Mesenteric fat pad (tissue), 1 donor: ENCODE data around the gene MAP4. TPM values are rescaled to one million over a fixed set of nuclear protein-coding genes. Genes with fewer than 3 reads are reported as not detected.
"Not testable (repeated sequence)": the region's sequence is repeated elsewhere in the genome, so short reads cannot be mapped to it uniquely, and the experiment has no call there.

Source experiments
- DNase-seq: peaks from one replicate; pipeline ENCODE4 v3.0.0-alpha.2; 2020; ENCODE audit warnings: low spot score
- total RNA-seq: library from RNA; stranded (reverse); fragmentation: NEBNext Ultra II Directional; extraction: Animal tissue kit (Norgen Biotek cat#: 25700); gene quantifications from one replicate; pipeline ENCODE4 v1.2.1, GENCODE V29; 2021
- donor health status: DM: yes; HTN: yes; CAD: no.

MAP4 gene
- total RNA-seq, 1 donor from 2014 or later = 303 TPM

DNA sequence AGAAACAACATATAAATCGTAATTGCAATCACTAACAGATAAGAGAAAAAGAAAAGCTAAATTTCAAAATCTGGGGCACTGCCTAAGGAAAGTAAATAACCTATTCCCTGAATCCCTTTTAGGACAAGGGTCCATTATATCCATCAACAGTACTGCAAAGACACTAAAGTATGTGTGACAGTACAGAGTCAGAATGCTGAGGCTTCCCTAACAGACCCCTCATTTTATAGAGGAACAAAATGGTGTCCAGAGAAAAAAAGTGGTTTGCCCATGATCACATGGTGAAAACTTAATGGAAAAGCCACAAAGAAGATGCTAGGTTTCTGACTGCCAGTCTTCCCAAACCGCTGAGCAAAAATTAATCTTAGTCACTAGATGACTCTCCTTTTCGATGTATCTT, 119.5 kb downstream of the MAP4 start:
- DNase-seq = no peak

DNA sequence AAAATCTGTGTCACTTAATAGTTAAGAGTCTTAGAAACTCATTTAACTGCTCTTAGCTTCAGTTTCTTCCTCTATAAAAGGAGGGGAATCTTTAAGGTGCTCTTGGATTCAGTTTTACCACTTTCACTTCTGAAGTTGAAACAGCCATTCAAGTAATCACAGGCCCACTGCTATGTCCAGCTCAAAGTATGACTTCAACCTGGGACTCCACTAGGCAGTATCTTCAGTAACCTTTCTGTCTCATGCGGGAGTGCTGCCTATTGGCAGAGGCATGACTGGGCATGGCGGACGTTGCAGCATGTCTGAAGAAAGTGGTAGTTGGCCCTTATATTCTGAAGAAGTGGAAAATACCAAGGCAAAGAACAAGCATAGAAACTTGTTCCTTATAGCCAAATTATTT, 121.0 kb downstream of the MAP4 start:
- no peak for DNase-seq

DNA sequence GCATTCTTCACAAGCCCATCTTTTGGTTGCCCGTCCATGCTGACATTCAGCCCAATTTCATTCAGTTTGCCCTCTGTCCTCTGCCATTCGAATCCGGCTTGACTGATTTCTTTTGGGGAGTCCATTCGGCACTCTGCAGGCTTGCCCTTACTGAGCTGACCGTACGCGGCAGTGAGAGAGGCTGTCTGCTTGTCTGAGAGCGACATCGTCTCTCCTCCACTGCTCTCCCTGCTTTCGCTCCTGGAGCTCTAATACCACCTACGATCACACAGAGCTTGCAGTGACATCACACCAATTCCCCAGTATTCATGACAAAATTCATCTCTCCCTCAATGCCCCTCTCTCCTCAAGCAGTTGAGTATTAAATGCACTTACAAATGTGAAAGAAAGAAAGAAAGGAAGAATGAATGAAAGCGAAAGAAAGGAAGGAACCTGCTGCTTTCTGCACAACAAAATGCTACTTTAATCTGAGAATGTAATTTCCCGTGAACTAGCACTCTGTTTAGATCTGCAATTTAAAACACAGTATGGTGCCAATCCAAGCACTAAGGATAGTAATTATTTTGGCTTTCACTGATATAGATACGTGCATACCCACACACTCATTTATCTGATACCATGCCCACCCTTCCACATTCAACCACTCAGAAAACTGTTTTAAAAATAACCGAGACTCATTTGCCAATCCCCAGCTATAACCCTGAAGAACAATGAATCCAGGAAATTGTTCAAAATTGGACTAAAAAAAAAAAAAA, 123.8 kb downstream of the MAP4 start:
- no peak for DNase-seq

DNA sequence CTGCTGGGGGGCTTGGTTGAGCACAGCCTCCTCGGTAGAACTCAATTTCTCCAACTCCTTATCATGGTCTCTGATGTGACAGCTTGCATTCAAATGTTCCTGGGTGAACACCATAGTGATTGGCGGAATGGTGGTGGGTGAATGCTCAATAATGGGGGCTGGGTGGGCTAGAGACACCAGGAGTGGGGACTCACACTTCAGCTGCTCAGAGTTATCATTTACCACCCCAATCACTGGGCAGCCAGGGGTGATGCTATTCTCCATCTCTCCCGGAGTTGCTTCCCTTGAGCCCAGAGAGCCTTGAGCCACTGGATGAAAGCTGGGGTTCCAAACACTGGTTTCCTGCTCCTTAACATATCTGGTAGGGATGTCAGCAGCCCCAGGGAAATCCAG, 124.6 kb downstream of the MAP4 start:
- DNase-seq = no peak

DNA sequence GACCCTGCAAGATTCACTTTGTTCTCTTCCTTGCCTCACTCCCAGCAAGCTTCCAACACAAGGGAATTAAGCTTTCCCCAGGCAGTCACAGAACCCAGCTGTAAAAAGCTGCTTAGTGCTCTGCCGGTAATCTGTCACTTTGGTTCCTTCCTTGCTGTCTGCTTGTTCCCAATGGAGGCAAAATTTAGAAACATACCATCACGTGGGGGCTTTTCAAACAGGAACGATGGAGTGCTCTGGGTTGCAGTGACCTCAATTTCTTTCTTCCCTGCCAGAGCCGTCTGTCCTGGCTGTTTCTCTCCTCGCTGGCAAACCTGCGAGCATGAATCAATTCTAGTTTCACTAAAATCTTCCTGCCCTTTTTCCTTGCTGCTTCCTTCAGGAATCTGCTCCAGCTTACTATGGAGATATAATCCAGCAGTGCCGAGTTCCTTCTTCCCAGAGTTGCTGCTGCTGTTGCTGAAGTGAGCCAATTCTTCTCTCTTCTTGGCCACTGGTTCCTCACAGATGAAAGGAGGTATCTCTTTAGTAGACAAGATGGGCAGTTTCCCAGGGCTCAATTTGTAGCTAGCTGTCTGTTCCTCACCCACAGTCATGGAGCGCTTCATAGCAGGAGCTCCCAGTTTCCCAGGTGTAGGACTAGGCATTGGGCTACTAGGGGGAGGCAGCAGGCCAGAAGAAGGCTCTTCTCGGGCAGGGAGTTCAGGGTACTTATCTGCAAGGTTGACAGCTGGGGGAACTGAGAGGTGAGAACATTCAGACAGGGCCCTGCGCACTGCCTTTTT, 125.2 kb downstream of the MAP4 start:
- DNase-seq = no peak

DNA sequence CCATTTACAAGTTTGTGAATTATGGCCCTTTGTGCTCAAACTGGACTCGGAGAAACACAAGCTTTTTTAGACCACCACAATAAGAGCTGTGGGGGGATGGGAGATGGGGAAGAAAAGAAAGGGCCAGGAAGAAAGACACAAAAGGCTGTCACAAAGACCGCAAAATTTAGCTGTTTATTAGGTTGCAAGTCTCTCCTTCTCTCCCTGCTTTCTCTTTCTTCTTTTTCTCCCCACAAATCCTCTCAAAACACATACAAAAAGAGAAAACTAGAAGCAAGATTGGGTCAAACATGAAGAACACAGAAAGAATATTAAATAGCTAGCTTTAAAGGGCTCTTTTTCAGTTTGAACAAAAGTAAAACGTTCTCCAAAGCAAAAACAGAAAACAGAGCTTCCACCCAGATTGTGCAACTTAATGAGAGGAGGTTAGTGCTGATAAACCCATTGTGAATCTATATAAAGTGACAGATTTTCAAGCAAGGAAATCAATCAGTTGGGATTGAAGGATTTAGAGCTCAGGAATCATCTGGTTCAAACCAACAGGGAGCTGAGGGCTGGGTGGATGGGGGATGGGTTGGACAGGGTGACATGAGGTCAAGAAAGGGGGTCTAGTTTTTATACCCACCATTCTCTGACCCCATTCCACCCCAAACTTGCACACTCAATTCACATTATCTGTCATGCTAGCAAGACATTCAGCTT, 125.9 kb downstream of the MAP4 start:
- DNase-seq = no peak

DNA sequence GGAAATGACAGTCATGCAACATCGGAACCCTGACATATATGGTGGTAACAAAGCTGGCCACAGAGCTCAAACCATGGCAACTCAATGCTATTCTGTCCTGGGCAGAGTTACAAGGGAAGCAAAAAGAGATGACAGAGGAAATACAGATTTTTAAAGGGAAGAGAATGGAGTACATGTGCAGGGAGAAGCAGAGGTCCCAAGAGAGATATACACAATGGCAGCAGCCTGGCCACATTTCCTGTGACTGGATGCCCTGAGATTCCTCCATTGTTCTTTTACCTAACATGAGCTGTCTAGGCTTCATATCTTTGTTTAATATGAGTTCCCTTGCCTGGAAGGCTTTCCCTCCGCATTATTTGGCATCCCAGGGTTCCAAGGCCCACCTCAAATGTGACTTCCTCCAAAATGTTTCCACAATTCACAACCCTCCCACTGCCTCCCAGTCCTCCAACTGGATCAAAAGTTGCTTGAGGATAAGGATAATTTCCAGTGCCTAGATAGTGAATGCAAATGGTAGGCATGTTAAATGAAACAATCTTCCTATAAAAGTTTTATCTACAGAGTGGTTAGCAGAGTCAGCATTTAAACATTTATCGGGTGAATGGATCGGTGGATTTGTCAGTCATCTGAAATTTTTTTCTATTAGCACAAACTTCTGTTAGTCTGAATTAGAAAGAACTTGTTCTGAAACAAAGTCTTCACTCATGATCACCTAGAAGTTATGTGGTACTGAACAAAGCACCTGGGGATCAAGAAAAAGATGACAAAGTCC, 127.0 kb downstream of the MAP4 start:
- DNase-seq = no peak

DNA sequence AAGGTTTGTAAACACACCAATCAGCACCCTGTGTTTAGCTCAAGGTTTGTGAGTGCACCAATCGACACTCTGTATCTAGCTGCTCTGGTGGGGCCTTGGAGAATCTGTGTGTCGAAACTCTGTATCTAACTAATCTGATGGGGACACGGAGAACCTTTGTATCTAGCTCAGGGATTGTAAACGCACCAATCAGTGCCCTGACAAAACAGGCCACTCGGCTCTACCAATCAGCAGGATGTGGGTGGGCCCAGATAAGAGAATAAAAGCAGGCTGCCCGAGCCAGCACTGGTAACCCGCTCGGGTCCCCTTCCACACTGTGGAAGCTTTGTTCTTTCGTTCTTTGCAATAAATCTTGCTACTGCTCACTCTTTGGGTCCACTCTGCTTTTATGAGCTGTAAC, 128.2 kb downstream of the MAP4 start:
- DNase-seq = not testable (repeated sequence)

DNA sequence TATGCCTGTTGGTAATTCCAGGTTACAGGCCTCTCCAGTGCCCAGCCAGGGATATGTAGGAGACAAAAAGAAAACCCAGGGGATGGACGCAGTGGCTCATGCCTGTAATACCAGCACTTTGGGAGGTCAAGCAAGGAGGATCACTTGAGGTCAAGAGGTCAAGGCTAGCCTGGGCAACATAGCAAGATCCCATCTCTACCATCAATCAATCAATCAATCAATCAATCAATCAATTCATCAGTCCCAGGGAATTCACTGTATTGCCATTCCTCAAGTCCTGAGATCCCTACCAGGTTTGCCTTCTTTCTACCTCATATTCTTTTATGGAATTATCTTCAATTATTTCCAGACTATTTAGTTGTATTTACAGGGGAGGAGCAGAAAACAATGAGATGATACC, 131.0 kb downstream of the MAP4 start:
- no peak for DNase-seq

DNA sequence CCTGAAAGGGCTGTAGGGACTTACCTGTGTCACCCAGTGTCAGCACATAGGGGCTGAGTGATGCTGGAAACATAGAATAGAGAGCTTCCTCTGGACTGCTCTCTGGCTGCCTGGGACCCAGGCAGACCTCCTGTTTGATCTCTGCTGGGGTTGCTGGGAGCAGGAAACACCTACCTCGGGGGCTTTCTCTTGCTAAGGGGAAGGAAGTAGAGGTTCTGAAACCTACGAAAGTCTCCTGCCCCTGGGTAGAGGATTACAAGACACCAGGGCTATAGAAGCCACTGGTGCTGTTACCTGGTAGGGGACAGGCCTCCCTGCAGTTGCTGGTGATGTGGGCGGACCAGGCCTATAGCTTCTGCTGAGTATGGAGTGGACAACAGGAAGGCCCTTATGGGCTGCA, 131.6 kb downstream of the MAP4 start:
- DNase-seq = no peak

DNA sequence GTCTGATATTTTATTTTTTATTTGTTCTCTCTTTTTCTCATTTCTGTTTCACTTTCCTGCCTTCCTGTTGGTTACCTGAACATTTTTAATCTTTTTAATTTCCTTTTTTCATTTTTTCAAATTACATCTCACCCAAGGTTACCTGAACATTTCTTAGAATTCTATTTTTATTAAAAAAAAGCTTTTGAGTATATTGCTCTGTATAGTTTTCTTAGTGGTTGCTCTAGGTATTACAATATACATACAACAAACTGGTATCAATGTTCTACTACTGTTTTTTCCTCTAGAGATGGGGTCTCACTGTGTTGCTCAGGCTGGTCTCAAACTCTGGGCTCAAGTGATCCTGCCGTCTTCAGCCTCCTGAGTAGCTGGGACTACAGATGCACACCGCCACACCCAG, 133.9 kb downstream of the MAP4 start:
- no peak for DNase-seq

DNA sequence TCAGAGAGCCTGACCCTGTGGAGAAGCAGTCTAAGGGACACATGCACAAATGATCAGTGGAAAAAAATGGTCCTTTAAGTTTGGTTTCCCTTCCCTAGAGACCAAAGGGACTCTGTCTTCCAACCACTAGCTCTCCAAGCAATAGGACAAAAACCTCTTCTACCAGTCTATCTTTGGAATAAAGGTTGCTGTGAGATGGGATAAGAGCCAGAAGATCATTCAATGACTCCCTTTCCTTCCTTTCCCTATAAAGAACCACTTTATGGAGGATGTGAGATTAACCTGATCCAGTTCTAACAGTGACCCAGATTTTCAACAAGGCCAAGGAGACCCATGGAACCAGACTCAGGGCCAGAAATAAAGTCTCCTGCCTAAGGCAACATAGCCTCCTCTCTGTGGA, 138.5 kb downstream of the MAP4 start:
- no peak for DNase-seq

DNA sequence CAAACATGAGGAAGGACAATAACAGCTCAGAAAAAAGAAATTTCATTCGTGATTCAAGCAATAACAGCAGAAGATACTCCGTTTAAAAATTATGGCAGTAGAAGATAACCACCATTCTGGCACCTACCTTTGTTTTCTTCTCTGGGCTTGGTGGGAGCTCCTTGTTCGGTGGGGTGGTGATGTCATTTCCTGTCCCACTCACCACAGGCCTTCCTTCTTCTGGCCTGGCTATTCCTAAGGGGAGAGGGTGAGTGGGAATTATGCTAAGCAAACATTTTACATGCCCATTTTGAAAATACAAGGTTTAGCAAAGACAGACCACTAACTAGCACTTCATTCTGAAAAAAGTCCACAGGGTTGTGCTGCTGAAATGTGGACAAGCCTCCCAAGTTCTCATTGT, 138.9 kb downstream of the MAP4 start:
- DNase-seq = no peak

DNA sequence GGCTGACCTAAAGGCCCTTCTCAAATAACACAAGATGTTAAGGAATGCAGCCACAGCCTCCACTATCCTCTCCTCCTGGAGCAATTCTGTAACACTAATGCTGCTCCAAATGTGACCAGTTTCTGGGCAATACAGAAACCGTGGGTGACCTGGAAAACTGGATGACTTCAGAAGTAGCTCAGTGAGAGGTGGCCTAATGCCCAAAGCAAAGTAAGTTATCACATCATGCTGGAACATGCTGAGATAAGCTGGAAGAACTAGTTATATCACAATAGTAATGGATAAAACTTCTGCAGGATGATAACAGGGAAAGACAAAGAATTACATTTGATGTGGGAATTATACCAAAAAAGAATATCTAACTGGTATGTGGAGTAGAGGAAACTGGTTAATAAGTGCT, 141.3 kb downstream of the MAP4 start:
- DNase-seq = no peak

DNA sequence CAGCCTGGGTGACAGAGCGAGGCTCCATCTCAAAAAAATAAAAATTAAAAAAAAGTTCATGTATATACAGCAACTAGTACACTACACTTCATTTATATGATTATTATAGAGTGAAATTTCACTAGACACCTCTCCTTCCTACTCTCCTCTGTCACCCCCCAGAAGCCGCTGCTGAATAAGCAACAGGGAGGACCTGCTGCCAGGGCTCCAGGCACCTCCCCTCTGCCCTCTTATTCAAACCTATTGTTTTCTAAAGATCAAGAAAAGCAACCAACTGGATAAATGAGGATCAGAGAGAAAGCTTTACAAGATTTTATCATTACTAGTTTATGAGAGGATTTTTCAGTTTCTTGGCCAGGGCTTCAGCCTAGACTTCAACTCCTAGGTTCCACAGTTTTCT, 141.8 kb downstream of the MAP4 start:
- DNase-seq = no peak

DNA sequence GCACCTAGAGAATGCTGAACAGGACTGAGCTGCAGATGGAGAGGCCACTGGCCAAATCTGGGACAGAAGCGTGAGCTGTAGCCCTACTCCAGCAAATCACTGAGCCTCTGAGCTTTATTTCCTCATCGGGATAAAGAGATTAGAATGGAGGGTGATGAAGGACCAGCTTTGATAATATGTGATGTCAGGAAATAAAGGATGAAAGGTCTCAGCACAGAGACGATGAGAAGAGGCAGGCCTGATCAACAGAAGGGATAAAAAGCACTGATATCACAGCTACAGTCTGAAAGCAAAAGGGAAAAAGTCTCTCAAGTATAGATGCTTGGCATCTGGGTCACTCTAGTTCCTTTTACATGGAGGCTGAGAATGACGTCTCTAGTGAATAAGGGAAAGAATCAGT, 143.3 kb downstream of the MAP4 start:
- DNase-seq = no peak

DNA sequence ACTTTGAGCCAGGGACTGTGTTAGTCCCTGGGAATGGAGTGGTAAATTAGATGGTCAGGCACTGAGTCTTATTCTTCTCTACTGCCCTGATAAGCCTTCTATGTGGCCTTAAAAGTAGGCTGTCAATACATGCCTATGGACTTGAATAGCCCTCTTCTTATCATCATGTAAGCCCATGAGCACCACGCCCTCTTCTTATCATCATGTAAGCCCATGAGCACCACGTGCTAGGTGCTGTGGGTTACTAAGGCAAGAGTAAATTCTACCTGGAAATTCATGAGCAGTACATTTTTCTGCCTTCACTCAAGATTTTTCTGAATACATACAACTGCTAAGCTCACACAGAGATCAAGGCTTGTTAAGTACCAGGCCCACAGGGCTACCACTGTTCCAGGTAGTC, 144.8 kb downstream of the MAP4 start:
- no peak for DNase-seq

DNA sequence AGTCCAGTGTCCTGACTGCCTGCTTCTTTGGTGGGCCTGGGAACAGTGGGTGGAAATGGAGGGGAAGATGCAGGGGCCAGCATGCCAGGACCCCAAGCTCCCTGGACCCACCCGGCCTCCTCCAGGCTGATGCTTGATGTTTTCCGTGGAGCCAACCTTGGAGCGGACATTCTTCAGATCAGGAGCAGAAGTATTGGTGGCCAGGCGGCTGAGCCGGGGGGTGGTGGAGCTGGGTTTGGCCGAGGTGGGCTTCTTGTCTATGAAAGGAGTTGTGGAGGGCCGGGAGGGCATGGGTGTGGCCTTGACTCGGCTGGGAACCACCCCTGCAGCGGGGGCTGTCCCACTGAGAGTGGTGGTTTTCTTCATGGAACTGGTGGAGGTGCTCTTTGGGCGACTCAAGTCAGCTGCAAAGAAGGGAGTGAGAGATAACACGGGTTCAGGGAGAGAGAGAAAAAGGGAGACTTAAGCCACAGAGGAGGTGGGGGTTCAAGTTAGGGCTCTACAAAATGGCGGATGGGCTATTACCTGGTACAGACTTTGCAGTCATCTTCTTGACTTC, 145.4 kb downstream of the MAP4 start:
- no peak for DNase-seq

DNA sequence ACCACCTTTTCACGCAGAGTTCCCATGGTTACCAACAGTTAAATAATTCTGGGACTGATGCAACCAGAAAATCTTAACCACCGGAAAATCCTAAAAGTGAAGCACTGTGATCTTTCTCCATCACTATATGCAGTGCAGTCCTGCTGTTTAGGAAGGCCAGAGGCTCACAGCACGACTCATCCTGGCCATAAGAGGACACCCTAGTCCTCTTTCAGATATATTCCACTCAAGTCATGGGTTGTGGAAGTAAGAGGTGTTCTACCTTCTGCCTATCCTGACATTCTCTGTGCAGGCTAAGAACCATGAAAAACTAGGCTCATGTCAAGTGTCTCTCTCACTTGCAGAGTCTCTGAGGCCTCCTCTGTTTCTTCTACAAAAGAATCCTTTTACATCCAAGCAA, 146.1 kb downstream of the MAP4 start:
- no peak for DNase-seq

DNA sequence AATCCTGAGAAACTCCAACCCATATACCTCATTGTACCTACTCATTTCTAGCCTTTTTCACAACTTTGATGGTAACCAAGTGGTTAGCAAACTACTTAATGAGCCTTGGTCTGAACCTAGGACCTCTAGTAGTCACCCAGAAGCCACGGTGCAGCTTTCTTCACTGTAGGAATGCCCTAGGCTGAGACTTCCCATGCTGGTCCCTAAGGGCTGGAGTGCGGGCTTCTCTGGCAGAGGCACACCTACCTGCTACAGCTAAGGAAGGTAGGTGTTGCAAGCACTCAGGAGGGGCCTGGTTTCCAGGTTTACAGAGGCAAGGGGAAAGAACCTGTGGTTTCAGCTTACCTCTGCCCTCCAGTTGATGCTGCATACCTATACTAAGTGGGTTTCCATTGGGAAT, 147.9 kb downstream of the MAP4 start:
- peak; percentile 53 for DNase-seq

DNA sequence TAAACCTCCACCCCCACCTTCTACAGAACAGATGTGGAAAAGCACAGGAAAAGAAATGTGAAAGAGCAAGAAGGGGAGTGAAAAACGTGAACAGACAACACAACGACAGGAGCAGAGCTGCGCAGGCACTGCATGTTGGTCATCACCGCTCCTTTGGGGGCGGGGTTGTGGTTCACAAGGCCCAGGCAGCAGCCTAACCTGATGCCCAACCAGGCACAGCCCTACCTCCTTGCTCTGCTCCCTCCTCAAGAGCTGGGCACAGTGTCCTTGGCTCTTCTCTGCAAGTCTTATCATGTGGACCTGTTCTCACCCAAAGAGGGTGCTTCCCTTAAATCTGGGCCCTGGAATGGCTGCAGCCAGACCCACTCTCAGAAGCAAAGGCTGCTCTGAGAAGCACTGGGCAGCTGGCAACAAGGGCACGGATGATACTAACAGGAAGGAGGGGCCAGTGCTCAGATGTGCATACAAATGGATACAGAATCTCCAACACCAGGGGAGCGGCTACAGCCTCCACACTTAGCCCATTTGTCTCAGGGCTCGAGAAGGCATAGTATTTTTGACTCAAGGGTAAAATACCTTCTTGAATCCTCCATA, 148.7 kb downstream of the MAP4 start:
- peak; percentile 62 for DNase-seq
